ENCODE results near the gene HES4.

HES4 gene

GRCh38 chr1:958823-959730 lies 40.8 kb downstream of the HES4 start, which contains the start of gene NOC2L:
Gene NOC2L (minus strand): TSS chr1:959256. CDS start chr1:959240, 16 bp downstream.
- no peaks in the 10 kb centered on the region for H3K27me3 ChIP-seq (ENCODE audit: insufficient read depth, low read length, poor library complexity, severe bottlenecking)
- H3K79me2 ChIP-seq (ENCODE audit: insufficient read depth, low read length): peaks cover 29% of the 10 kb centered on the region
- H3K9me3 ChIP-seq (ENCODE audit: insufficient read depth, low read depth, low read length): no peaks in the 10 kb centered on the region
- no peak for TF ChIP-seq CTCF (conservative IDR thresholded peaks at IDR 0.05; ENCODE audit: low read length)
- no peak for TF ChIP-seq EZH2phosphoT487 (IDR thresholded peaks at IDR 0.05; ENCODE audit: borderline replicate concordance)
- H3F3A ChIP-seq (ENCODE audit: low read depth): no peaks in the 10 kb centered on the region
- peaks cover 14% of the 10 kb centered on the region for H4K20me1 ChIP-seq (ENCODE audit: insufficient read depth, low read length, poor library complexity, severe bottlenecking)
- peak within 1 kb of the TSS; percentile 97 for H3K9ac ChIP-seq (ENCODE audit: low read depth, low read length, poor library complexity, severe bottlenecking)
- peak within 1 kb of the TSS; percentile 87 for H2AFZ ChIP-seq (ENCODE audit: low read length)
- H3K36me3 ChIP-seq (ENCODE audit: insufficient read depth, low read length): peaks cover 18% of the 10 kb centered on the region; the same call in 1 of the 2 replicates
- H3K9me2 ChIP-seq (replicated peaks; ENCODE audit: low read depth, low read length): no peaks in the 10 kb centered on the region
- peak within 1 kb of the TSS; percentile 98 for H3K4me2 ChIP-seq (ENCODE audit: low read depth, low read length, poor library complexity, severe bottlenecking)
- H3K4me3 ChIP-seq (ENCODE audit: low read length, poor library complexity, severe bottlenecking): peak within 1 kb of the TSS; percentile 100
- peaks cover 15% of the 10 kb centered on the region for H3K4me1 ChIP-seq (ENCODE audit: insufficient read depth, low read length, poor library complexity, severe bottlenecking)

GRCh38 chr1:956636-957035 lies 43.3 kb downstream of the HES4 start:
- H2AFZ ChIP-seq (ENCODE audit: low read length): no peak overlapping the region
- H3K9ac ChIP-seq (ENCODE audit: low read depth, low read length, poor library complexity, severe bottlenecking): no peak overlapping the region
- peaks cover 15% of the 10 kb centered on the region for H3K4me1 ChIP-seq (ENCODE audit: insufficient read depth, low read length, poor library complexity, severe bottlenecking)
- no peaks in the 10 kb centered on the region for H3F3A ChIP-seq (ENCODE audit: low read depth)
- no peak overlapping the region for H3K4me3 ChIP-seq (ENCODE audit: low read length, poor library complexity, severe bottlenecking)
- no peak for TF ChIP-seq EZH2phosphoT487 (IDR thresholded peaks at IDR 0.05; ENCODE audit: borderline replicate concordance)
- no peak for TF ChIP-seq CTCF (conservative IDR thresholded peaks at IDR 0.05; ENCODE audit: low read length)
- peak overlapping the region; percentile 98 for H3K4me2 ChIP-seq (ENCODE audit: low read depth, low read length, poor library complexity, severe bottlenecking)
- H3K27me3 ChIP-seq (ENCODE audit: insufficient read depth, low read length, poor library complexity, severe bottlenecking): no peaks in the 10 kb centered on the region
- H4K20me1 ChIP-seq (ENCODE audit: insufficient read depth, low read length, poor library complexity, severe bottlenecking): peaks cover 14% of the 10 kb centered on the region
- no peaks in the 10 kb centered on the region for H3K9me2 ChIP-seq (replicated peaks; ENCODE audit: low read depth, low read length)
- no peaks in the 10 kb centered on the region for H3K9me3 ChIP-seq (ENCODE audit: insufficient read depth, low read depth, low read length)
- H3K36me3 ChIP-seq (ENCODE audit: insufficient read depth, low read length): peaks cover 40% of the 10 kb centered on the region; the same call in 1 of the 2 replicates
- H3K79me2 ChIP-seq (ENCODE audit: insufficient read depth, low read length): peaks cover 29% of the 10 kb centered on the region

DNA sequence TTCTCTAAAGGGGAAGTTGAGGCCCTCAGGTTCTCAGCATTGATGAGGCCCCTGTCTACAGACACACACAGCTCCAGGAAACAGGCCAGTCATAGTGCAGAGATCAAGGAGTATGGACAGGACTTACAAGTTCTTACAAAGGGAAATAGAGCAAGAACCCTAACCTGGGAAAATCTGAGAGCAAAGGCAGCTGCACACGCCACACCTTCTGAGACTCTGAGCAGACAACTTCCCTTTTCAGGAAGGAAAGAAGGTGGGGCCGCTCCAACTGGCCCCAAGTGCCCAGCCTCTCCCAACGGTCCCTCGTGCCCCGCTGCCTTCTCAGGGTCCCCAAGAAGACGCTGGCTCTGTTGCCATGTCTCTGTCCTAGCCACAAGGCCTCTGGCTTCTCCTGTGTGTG lies 44.4 kb downstream of the HES4 start:
- H3K9me3 ChIP-seq (ENCODE audit: insufficient read depth, low read depth, low read length): no peaks in the 10 kb centered on the region
- H3K9me2 ChIP-seq (replicated peaks; ENCODE audit: low read depth, low read length): no peaks in the 10 kb centered on the region
- H3K4me1 ChIP-seq (ENCODE audit: insufficient read depth, low read length, poor library complexity, severe bottlenecking): peaks cover 12% of the 10 kb centered on the region
- no peaks in the 10 kb centered on the region for H3F3A ChIP-seq (ENCODE audit: low read depth)
- H3K36me3 ChIP-seq (ENCODE audit: insufficient read depth, low read length): peaks cover 45% of the 10 kb centered on the region; the same call in 1 of the 2 replicates
- no peaks in the 10 kb centered on the region for H3K27me3 ChIP-seq (ENCODE audit: insufficient read depth, low read length, poor library complexity, severe bottlenecking)
- H2AFZ ChIP-seq (ENCODE audit: low read length): no peak overlapping the region
- no peak overlapping the region for H3K9ac ChIP-seq (ENCODE audit: low read depth, low read length, poor library complexity, severe bottlenecking)
- TF ChIP-seq CTCF (conservative IDR thresholded peaks at IDR 0.05; ENCODE audit: low read length): no peak
- TF ChIP-seq EZH2phosphoT487 (IDR thresholded peaks at IDR 0.05; ENCODE audit: borderline replicate concordance): no peak
- H3K79me2 ChIP-seq (ENCODE audit: insufficient read depth, low read length): peaks cover 29% of the 10 kb centered on the region
- H4K20me1 ChIP-seq (ENCODE audit: insufficient read depth, low read length, poor library complexity, severe bottlenecking): peaks cover 14% of the 10 kb centered on the region
- no peak overlapping the region for H3K4me2 ChIP-seq (ENCODE audit: low read depth, low read length, poor library complexity, severe bottlenecking)
- no peak overlapping the region for H3K4me3 ChIP-seq (ENCODE audit: low read length, poor library complexity, severe bottlenecking)
